Suprapubic skin (tissue), 4 donors: ENCODE data around the gene TSPYL2.

ENCODE experiments used
- CTCF ChIP-seq, 2 donors: fragments of 200-600 bp in 1 of 2; fragments of 450-650 bp in 1 of 2; sonication (generic) in 1 of 2; IDR thresholded peaks; one replicate each; pipeline ENCODE4 v1.5.1; 2016 to 2019; ENCODE audit warnings: antibody characterized with exemption in 2 of 2, mild to moderate bottlenecking in 1 of 2, moderate library complexity in 1 of 2
- EP300 ChIP-seq: sonication (generic); formaldehyde crosslinking; IDR thresholded peaks from one replicate; pipeline ENCODE4 v1.6.1; 2017; ENCODE audit warnings: antibody characterized with exemption
- POLR2A ChIP-seq, 2 donors: fragments of 450-650 bp; IDR thresholded peaks; one replicate each; pipeline ENCODE4 v1.6.1; 2017; ENCODE audit warnings: antibody characterized with exemption in 2 of 2, mild to moderate bottlenecking in 2 of 2, moderate library complexity in 2 of 2
- POLR2AphosphoS5 ChIP-seq, 3 donors: sonication (generic); formaldehyde crosslinking; IDR thresholded peaks; one replicate each; pipeline ENCODE4 v1.6.1; 2017; ENCODE audit warnings: antibody characterized with exemption in 3 of 3

- TF ChIP-seq POLR2A (IDR thresholded peaks at IDR 0.05): no peak
- TF ChIP-seq CTCF (IDR thresholded peaks at IDR 0.05): no peak
- TF ChIP-seq EP300: no peak
- TF ChIP-seq POLR2AphosphoS5 (IDR thresholded peaks at IDR 0.05): no peak
Measured at GRCh38 chrX:53089925-53090324, 7.8 kb downstream of the TSPYL2 start.
